ENCODE data around the gene THRA.
"Not testable (repeated sequence)": the region's sequence is repeated elsewhere in the genome, so short reads cannot be mapped to it uniquely, and the experiment has no call there.

Gene THRA

DNA sequence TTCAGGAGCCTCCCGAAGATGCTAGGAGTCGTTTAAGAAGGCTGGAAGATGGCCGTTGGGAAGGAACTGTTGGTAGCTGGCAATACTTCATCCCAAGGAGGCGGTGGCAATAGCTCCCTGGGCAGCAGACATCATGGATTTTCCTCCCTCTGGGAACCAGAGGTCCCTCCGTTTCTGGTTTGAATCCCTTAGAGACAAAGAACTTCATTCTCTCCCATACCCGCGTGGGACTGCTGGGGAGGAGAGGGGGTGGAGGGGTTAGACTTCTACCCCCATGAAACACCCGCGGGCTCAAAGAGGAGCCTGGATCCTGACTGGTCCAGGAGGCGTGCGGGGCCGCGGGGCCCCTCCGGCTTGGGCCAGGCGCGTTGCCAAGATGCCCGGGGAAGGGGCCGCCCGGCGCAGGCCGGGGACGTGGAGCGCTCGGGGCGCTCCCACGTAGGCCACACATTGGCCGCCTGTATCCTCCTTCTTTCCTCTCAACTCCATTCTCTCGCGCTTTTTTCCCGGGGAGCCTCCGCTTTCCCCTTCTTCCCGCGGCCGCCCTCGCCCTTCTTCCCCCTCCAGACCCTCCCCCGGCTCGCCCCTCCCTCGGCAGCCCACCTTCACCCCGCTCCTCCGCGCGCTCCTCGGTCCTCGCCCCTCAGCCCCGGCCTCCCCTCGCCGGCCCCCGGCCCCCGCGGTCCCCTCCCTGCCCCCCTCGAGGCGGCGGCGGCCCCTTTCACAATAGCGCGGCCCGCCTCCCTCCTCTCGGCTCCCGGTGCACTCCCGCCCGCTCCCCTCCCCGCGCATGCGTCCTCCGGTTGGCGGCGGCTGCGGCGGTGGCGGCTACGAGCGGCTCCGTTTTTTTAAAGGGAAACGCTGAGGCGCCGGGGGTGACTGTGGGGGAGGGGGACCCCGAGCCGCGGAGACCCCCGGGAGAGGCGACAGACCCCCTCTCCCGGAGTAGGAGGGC, 58.7 kb downstream of the THRA start, which contains the start of gene MSL1:
Gene MSL1 (plus strand): TSS at position 791 of the 955 bp plus-strand sequence. CDS start 642 bp downstream, outside the sequence.
- DNase-seq: peak; percentile 75 to 89 (median 85)

DNA sequence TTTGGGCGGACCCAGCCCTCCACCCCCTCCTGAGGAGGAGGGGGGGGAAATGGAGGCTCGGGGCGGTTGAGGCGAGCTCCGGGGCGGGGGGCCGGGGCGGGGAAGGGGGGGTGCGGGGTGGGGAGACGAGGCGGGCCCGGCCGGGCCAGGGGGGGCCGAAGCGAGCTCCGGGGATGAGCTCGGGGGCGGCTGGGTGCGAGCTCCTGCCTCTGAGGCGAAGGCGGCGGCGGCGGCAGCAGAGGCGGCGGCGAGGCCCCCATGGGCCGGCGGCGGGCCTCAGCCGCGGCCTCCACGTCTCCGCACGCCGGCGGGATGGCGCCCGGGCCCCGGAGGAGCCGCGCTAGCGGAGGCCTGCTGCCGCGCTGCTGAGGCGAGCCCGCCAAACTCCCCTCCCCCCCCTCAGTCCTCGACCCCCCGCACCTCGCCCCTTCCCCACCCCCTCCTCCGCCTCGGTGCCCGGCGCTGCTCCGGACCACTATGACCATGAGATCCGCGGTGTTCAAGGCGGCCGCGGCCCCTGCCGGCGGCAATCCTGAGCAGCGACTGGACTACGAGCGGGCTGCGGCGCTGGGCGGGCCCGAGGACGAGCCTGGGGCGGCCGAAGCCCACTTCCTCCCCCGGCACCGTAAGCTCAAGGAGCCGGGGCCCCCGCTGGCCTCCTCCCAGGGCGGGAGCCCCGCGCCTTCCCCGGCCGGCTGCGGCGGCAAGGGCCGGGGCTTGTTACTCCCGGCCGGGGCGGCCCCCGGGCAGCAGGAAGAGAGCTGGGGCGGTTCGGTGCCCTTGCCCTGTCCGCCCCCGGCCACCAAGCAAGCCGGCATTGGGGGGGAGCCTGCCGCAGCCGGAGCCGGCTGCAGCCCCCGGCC, 59.6 kb downstream of the THRA start:
- peak; percentile 55 to 60 (median 59) for DNase-seq

DNA sequence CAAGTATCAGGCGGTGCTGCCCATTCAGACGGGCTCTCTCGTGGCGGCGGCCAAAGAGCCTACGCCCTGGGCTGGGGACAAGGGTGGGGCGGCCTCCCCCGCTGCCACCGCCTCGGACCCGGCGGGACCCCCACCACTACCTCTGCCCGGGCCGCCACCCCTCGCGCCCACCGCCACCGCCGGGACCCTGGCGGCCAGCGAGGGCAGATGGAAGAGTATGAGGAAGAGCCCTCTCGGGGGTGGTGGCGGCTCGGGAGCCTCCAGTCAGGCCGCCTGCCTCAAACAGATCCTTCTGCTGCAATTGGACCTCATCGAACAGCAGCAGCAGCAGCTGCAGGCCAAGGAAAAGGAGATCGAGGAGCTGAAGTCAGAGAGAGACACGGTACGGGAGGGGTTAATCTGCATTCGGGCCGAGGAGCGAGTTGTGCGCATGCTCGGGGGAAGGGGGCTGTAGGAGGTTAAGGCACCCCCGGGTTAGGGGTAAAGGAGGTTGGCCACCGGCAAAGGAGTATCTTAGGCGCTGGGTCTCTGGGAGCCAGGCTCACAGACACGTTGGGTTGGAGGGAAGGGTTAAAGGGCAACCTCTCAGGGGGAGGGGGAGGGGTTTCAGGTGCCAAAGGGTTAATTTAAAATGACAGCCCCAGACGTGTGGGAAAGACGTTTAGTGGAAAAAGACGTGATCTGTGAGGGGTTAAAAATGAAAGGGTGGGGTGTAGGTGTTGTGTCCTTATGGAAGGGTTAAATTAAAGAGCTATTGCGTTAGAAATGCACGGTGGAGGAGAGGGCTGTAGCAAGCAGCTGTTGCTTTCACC, 60.4 kb downstream of the THRA start:
- DNase-seq: peak; percentile 68 to 77 (median 71)

DNA sequence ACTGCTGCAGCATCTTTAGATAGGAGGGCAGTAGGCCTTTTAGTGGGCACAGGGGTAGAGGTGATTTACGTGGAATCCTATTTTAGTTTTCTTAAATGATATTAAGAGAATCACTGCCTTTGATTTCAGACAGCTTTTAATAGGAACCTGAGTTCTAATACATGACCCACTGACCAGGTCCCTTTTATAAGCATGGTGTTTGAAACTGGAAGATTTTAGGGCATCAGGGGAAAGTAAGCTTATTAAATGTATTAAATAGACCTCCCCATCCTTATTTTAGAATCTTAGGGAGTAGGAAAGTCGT, 61.0 kb downstream of the THRA start:
- DNase-seq: no peak

DNA sequence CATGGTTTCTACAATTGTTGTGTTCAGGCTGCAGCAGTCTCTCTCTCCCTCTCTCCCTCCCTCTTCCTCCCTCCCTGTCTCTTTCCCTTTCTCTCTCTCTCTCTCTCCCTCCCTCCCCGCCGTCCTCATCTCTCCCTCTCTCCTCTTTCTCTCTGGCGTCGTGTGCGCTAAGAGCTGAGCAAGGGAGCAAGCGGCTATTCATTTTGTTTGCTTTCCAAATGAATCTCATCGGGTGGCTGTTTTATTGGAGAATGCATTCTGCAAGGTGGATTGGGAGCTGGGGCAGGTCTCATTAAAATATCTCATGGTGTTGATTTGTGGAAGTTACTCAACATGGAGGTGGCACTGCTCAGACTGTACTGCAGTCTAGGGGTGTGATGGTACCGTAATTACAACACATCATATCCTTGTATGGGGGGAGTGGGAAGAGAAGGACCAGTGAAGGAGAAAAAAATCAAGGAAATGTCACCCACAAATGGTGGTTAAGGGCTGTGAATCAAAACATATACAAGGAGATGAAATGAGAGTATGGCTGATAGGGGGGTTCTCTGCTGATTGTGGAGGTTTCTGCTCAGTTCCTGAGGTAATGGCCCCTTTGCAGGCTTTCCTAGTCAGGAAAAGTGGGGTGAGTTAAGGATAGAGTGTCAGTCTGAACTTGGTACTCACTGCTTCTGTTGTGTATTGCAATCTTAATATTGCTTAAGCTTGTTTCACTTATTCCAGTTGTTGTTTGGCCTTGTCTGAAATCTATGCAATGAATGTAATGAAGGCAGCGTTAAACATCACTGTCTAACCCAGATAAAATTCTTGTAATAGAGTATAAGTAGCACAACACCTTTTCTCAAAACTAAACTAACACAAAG, 61.7 kb downstream of the THRA start:
- peak; percentile 23 to 75 (median 50) for DNase-seq

DNA sequence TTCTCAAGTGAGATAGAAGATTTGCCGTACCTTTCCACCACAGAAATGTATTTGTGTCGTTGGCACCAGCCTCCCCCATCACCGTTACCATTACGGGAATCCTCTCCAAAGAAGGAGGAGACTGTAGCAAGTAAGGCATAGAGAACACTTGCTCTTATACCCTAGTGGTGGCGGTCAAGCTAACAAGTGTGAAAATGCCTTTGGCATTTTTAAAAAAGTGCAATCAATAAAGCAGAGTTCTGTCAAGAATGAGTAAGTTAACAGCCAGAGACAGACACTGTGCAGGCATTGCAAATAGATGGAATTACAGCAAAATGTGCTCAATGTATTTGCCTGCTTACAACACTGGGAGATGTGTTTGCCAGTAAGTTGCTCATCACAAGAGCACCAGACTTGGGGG, 66.7 kb downstream of the THRA start:
- DNase-seq: no peak

DNA sequence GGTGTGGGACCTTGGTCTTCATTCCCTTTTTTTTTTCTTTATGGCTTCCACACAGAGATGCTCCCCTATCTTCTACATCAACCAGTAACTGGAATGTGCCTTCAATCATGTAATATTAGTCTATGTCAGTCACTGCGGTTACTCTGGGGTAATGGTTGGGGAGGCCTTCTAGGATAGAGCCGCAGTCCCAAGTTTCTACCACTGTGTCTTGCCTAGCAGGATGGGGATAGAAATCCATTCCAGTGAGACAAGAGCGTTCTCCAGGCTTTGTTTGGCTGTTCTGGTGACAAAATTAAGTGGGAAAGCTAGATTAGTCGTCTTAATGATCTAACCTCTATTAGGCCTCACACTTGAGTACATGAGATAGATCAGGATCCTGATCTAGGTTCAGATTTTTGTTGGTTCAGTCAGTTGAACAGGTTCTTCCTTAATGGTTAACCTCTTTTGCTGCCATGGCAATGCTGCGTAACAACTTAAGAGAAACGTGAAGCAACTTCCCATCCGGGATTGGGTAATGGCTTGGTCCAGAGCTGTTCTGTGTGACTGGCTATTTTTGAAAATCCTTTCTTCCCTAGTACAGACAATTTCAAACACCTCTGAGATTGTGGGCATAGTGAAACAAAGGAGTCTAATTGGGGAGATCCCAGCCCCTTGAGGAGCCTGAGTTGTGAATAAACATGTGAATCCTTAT, 67.7 kb downstream of the THRA start:
- DNase-seq: no peak

DNA sequence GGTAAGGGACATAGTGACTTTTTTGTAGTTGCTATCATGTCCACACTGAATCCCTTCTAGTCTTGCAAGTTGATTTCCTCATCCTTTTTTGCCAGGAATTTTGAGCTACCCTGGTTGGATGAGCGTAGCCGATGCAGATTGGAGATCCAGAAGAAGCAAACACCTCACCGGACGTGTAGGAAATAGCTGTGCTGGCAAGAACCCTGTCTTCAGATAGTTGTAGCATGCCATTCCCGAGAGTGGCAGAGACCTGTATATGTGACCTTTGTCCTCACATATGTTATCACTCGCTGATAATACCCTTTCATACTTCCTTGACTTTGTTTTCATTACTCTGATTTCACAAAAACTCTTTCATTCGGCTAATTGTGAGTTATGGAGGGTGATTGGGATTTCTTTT, 71.4 kb downstream of the THRA start:
- DNase-seq: no peak

DNA sequence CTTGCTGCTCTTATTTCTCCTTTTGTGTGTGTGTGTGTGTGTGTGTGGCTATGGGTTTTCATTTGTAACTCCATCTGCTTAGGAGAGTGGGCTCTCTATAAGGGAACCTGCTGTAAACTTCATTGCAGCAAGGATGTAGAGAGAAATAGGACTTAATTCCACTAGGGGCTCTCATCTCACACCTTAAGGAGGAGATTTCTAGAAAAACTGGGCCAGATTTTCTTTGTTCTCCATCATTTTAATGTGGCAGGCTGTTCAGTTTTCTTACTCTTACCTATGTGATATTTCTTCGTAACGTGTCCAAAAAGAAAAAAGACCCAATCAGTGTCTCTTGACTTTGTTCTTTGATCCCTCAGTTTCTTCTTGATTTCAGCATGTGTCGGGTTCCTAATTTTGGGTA, 73.1 kb downstream of the THRA start:
- DNase-seq: no peak

DNA sequence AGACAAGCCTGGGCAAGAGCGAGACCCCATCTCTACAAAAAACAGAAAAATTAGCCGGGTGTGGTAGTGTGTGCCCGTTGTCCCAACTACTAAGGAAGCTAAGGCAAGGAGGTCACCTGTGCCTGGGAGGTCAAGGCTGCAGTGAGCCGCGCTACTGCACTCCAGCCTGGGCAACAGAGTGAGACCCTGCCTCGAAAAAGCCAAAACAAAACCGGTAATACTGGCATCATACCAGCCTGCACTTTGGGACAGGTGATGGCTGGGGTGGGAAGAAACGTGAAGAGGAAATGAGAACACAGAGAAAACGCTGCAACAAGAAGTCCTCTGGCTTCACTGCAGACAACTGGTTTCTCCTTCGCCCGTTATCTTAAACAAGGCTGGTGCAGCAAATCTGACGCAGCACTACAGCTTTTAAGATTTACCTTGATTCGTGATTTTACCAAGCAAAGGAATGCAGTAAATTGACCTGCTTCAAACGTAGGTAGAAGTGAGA, 76.8 kb downstream of the THRA start:
- DNase-seq: no peak

DNA sequence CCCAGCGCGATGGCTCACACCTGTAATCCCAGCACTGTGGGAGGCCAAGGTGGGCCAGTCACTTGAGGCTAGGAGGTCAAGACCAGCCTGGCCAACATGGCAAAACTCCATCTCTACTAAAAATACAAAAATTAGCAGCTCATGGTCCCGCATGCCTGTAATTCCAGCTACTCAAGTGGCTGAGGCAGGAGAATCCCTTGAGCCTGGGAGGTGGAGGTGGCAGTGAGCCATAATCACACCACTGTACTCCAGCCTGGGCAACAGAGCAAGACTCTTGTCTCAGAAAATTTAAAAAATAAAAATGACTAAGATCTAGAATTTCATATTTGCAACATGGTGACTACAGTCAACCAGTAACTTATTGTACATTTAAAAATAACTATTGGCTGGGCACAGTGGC, 80.4 kb downstream of the THRA start:
- DNase-seq: not testable (repeated sequence)

All from NCI-H1417 (cell line).